Fibroblast of peridontal ligament (primary cell): ENCODE data around the gene HMGN3.
A peak's percentile ranks its signal among the peaks of the same experiment; 100 is the strongest.

Experiments used
- DNase-seq: peaks from one replicate; pipeline ENCODE4 v3.0.0-alpha.2; 2010; ENCODE audit errors: extremely low read depth

The HMGN3 gene

DNA sequence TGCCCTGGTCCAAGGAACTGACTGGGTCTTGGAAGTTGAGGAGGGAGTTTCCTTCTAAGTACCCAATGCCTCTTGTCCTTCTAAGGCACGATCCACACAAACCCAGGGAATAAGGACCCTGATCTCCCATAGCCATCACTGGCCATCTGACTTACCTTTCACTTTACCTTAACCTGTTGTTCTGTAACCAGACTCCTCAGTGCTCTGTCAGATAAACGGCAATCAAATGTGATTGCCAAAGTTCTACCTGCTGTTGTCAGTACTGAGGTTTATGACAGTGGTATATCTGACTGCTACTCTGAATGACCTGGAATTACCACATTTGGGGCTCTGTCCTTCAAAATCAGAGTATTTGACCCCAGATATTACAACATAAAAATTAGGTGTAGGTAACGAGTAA lies 49.8 kb downstream of the HMGN3 start:
- no peak for DNase-seq

DNA sequence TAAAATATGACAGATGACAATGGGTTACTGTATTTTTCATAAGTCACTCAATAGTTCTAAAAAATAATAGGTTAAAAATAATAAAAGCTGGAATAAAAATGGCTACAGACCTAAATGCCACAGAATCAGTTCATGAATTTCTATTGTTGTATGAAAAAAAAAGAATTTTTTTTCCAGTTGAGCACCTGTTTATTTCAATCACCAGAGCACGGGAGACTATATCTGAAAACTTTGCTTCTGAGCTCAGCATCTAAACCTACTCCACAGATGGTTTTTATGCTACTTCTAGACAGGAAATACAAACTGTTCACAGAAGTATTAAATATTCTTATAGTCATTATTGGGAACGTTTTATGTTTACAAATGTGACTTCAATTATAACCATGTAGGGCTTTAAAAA lies 50.4 kb downstream of the HMGN3 start:
- no peak for DNase-seq

DNA sequence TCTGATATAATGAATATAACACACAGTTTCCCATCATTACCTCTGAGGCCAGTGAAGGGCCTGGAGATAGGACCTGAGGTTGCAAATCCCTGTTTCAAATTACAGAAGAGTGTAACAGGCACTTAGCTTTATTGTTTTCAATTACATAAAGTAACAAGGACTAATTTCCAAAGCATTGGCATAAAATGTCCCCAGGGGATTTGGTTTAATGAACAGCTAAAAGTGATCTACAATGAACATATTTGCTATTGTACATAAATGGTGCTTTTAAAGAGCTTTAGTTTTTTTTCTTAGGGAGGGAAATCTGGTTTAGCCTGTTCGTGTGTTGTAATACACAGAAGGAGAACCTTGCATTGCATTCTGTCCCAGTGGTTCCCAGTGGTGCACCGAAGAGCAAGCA lies 54.4 kb downstream of the HMGN3 start:
- DNase-seq: no peak

DNA sequence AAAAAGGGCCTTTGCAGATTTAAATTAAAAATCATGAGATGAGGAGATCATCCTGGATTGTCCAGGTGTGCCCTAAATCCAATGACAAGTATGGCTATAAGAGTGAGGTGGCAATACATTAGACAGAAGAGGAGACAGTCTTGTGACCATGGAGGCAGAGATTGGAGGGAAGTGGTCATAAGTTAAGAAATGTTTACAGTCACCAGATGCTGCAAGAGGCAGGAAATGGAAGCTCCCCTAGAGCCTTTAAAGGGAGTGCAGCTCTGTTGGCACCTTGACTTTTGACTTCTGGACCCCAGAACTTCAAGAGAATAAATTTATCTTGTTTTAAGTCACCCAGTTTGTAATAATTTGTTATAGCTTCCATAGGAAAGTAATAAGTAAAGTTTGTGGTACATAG lies 61.1 kb downstream of the HMGN3 start:
- no peak for DNase-seq

DNA sequence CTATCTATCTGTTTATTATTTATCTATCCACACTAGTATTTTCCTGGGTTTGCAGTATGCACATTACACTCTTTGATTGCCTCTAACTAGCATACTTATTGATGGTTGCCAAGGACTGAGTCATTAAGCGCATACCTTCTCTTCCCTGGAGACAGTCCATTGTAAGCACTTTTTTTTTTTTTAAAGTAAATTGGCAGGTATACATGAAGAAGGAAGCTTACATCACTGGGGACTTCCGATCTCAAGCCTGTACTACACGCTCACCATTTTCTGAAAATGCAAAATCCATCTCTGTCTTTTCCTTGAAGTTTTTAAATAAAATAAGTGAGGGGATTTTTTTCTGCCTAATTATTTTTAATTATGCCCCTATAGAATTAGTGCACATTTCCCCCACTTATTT lies 63.5 kb downstream of the HMGN3 start:
- peak; percentile 21 for DNase-seq

DNA sequence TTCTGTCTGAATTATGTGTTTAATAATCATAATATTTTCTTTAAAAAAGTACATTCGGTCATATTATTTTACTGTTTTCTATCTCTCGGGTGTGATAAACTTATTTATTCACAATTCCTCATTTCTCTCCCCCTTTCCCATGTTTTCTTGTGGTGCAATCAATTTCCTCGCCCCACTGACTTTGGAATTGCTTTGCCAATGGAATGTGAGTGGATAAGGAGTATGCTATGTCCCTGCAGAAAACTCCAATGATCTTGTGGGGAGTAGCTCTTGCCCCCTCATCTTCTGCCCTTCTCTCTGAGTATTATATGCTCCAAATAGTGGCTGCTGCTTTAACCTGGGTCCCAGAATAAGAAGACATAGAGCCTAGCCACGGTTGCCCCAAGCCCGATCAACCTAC lies 64.1 kb downstream of the HMGN3 start:
- no peak for DNase-seq

DNA sequence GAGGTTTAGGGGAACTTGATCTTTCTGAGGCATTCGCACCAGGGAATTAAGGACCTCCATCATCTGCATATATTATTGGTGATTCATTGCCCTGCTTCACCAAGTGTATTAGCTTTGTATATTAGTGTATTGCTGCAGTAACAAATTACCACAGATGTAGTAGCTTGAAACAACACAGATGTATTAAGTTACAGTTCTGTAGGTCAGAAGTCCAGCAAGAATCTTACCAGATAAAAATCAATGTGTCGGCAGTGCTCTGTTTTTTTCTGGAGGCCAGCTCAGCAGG lies 65.8 kb downstream of the HMGN3 start:
- peak; percentile 31 for DNase-seq

DNA sequence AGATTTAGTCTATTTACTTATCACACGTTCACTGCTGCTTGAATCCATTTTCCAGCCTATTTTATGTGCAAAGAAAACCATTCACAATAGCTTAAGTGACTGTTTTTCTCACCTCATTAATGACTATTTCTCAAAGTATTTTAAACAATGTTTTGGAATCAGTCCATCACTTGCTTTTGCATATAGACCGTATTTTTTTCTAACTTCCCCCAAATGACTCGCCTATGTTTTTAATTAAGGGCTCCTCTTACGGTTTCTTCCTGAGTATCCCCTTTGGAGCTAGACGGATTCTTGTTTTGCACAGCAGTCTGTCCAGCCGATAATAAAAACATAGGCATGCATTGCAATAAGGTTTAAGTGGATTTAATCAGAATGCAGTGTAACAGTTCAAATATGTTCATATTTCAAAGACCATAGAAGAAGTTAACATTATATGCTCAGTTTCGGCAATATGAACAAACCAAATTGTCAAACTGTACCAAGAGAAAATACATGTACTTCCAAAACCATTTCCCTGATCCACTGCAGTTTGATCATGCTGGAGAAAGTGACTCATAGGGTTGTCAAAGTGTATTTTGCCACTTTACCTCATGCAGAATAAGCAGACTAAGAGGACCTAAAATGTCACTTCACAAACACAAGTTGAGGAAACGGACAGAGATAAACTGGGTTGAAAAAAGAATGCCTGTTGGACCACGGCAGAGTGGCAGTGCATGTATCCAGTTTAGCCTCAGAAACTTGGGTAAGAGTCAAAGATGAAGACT lies 66.4 kb downstream of the HMGN3 start:
- DNase-seq: peak; percentile 26

DNA sequence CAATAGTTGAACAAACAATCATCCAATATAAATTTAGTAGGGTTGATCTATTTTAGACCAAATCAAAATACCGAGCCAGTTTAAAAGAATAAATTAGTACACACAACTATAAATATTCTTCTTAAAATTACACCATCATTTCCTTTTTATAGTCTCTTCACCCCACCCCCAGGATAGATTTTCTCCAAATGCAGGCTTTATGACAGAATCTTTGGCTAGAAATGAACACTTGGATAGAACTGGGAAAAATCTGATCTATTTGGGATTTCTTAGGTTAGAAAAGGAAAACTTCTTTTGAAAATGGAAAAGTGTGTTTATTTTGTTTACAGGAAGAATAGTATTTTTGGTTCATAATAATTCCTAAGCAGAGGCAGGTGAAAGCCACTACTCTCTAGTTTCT lies 74.6 kb downstream of the HMGN3 start:
- no peak for DNase-seq

DNA sequence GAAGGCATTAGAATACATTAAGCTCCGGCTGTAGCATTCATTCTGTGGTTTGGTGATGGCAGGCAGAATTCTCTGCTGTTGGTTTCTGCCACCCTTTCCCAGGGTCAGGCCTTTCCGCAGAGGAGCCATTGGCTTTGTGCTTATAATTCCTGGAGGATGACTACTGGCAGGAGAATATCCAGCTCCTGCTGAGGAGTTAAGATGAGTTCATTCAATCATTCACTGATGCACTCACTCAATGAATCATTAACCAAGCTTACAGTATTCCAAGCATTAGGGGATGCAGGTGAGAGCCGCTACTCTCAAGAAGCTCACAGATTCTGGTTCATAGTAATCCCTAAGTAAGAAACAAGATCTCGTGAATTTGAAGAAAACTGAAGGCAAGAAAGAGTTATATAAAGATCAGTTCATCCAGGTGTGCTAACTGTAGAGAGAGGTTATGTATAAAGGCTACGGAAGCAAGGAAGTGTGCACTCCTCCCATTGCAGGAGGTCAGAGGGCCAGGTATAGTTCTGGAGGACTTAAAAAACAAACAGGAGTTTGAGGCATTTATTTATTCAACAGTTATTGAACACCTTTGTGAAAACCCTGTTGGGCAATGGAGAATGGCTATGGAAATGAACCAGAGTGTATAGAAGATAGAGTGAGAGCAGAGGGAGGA lies 75.5 kb downstream of the HMGN3 start:
- DNase-seq: no peak

DNA sequence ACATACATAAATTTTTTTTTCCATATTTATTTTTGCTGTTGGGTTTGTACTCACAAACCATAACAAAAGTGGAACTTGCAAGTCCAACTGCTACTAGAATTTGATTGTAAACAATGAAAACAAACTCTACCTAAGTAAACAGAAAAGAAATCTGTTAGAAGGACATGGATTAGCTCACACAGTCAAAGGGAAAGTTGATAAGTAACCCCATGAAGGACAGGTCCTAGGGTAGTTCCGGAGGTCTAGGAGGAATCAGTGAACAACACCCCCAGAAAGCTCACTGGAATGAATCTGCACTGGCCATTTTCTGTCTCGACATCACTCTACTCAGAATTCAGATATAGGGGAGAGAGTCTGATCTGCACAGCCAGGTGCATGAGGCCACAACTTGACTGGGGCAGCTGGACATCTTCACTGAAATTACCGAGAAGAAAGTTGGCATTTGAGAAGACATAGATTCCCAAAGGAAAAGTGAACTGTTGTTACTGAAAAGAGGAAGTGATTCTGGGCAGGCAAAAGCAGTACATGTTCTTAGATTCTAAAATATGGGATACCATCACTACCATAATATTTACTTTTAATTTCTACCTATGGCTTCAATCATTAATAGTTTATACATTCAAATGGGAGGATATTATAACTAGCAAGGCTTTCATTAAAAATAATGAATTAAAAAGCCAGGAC lies 76.4 kb downstream of the HMGN3 start:
- no peak for DNase-seq

DNA sequence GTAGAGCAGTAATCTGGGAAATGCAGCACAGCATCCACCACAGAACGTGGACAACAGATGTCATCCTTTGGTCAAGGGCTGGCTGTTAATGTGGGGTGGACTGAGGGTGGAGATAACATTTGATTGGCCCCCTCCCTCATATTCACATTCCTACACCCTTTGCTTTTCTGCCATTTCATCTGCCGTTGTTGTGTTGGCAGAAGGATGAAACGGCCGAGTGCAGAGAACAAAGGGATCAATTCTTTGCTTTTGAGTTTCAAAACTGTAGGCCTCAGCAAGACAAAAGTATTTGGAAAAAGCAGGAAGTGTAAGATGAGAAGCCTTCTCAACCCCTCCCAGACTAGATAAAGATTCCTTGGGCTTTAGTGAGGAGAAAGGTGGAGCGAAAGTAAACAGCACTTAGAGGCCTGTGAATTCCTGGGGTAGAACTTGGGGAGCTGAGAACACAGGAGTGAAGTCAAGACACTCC lies 82.2 kb downstream of the HMGN3 start:
- DNase-seq: no peak
